ENCODE results near the gene ANKRD44.
A peak's percentile ranks its signal among the peaks of the same experiment; 100 is the strongest.

The ANKRD44 gene

DNA sequence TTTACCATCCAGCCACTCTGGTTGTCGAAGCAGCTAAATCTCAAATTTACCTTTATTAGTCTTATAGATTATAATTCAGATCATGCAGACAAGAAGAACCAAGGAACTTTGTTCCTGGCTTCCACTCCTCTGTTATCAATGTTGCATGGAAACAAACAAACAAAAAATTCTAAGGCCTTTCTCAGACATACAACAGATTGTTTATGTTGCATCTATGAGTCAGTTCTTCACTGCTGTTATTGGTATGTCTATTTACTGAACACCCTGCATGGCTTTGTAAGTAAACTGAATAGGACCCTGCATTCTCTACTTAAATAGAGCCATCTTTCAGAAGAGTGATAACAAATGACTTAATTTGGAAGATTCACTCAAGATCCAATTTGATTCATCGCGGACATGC, 1.6 kb upstream of the ANKRD44 start:
- TF ChIP-seq EZH2 (IDR thresholded peaks at IDR 0.05; ENCODE audit: borderline replicate concordance, low read length): no peak
- TF ChIP-seq, protein P1, sequence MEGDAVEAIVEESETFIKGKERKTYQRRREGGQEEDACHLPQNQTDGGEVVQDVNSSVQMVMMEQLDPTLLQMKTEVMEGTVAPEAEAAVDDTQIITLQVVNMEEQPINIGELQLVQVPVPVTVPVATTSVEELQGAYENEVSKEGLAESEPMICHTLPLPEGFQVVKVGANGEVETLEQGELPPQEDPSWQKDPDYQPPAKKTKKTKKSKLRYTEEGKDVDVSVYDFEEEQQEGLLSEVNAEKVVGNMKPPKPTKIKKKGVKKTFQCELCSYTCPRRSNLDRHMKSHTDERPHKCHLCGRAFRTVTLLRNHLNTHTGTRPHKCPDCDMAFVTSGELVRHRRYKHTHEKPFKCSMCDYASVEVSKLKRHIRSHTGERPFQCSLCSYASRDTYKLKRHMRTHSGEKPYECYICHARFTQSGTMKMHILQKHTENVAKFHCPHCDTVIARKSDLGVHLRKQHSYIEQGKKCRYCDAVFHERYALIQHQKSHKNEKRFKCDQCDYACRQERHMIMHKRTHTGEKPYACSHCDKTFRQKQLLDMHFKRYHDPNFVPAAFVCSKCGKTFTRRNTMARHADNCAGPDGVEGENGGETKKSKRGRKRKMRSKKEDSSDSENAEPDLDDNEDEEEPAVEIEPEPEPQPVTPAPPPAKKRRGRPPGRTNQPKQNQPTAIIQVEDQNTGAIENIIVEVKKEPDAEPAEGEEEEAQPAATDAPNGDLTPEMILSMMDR (IDR thresholded peaks at IDR 0.05; ENCODE audit: low read length): no peak
- peaks cover 41% of the 10 kb centered on the region for H3K4me1 ChIP-seq (ENCODE audit: insufficient read depth, low read length, severe bottlenecking)
- H3F3A ChIP-seq (ENCODE audit: insufficient read depth, low read length): no peaks in the 10 kb centered on the region
- peaks cover 19% of the 10 kb centered on the region for H3K79me2 ChIP-seq (ENCODE audit: insufficient read depth, low read length)
- H3K9me3 ChIP-seq (ENCODE audit: low read length): no peaks in the 10 kb centered on the region
- no peak overlapping the region for H2AFZ ChIP-seq (ENCODE audit: low read length)
- H3K36me3 ChIP-seq (ENCODE audit: insufficient read depth, low read length): no peaks in the 10 kb centered on the region
- H3K9ac ChIP-seq (ENCODE audit: low read length): no peak overlapping the region
- H3K9me2 ChIP-seq (ENCODE audit: low read depth, low read length): no peaks in the 10 kb centered on the region
- peak overlapping the region; percentile 26 for H3K27ac ChIP-seq (ENCODE audit: low read depth, low read length, poor library complexity, severe bottlenecking)
- no peaks in the 10 kb centered on the region for H4K20me1 ChIP-seq (ENCODE audit: insufficient read depth, low read length)
- no peaks in the 10 kb centered on the region for H3K27me3 ChIP-seq (ENCODE audit: insufficient read depth, low read length)
- H3K4me2 ChIP-seq (ENCODE audit: low read length): no peak overlapping the region; the same call in 1 of the 2 replicates
- no peak overlapping the region for H3K4me3 ChIP-seq (ENCODE audit: low read depth, low read length, poor library complexity, severe bottlenecking)

GRCh38 chr2:197311421-197312033, 947 bp upstream of the ANKRD44 start:
- H3K4me3 ChIP-seq (ENCODE audit: low read depth, low read length, poor library complexity, severe bottlenecking): peak overlapping the region; percentile 78
- H3K27ac ChIP-seq (ENCODE audit: low read depth, low read length, poor library complexity, severe bottlenecking): peak overlapping the region; percentile 26
- peak overlapping the region; percentile 65; the same call in 1 of the 2 replicates for H3K9ac ChIP-seq (ENCODE audit: low read length)

DNA sequence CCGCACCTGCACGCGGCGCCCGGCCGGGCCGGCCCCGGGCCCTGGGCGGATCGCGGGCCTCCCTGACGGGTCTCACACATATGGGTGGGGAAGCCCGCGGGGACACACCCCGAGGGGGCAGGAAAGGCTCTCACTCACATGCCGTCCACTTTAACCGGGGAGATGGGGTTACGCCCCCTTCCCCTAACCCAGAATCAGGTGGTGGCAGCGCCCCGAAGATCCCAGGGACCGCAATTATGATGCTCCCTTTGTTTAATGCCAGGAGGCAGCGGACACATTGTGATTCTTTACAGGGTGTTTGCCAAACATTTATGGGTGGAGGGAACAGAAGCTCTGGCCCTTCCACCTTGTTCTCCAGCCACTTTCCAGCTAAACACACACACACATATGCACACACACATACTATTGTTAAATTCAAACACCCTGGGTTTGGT, 424 bp upstream of the ANKRD44 start:
- Histone ChIP-seq H3K4me2 (ENCODE audit: low read length) (peak overlapping the region; percentile 81), H3K36me3 (ENCODE audit: insufficient read depth, low read length) (no peaks in the 10 kb centered on the region), H3K4me1 (ENCODE audit: insufficient read depth, low read length, severe bottlenecking) (peaks cover 53% of the 10 kb centered on the region), H2AFZ (ENCODE audit: low read length) (no peak overlapping the region), H4K20me1 (ENCODE audit: insufficient read depth, low read length) (no peaks in the 10 kb centered on the region), H3K27me3 (ENCODE audit: insufficient read depth, low read length) (no peaks in the 10 kb centered on the region), H3K27ac (ENCODE audit: low read depth, low read length, poor library complexity, severe bottlenecking) (peak overlapping the region; percentile 26), H3K9me2 (ENCODE audit: low read depth, low read length) (no peaks in the 10 kb centered on the region), H3K4me3 (ENCODE audit: low read depth, low read length, poor library complexity, severe bottlenecking) (peak overlapping the region; percentile 78), H3K9ac (ENCODE audit: low read length) (peak overlapping the region; percentile 65; the same call in 1 of the 2 replicates), H3K9me3 (ENCODE audit: low read length) (no peaks in the 10 kb centered on the region), H3K79me2 (ENCODE audit: insufficient read depth, low read length) (peaks cover 31% of the 10 kb centered on the region), H3F3A (ENCODE audit: insufficient read depth, low read length) (no peaks in the 10 kb centered on the region)
- no peak for TF ChIP-seq EZH2 (IDR thresholded peaks at IDR 0.05; ENCODE audit: borderline replicate concordance, low read length)
- TF ChIP-seq, protein P1 (IDR thresholded peaks at IDR 0.05; ENCODE audit: low read length): no peak

More at GRCh38 chr2:197311421-197312033, 947 bp upstream of the ANKRD44 start:
- H3K27me3 ChIP-seq (ENCODE audit: insufficient read depth, low read length): no peaks in the 10 kb centered on the region
- H4K20me1 ChIP-seq (ENCODE audit: insufficient read depth, low read length): no peaks in the 10 kb centered on the region
- no peak overlapping the region for H2AFZ ChIP-seq (ENCODE audit: low read length)
- no peaks in the 10 kb centered on the region for H3K9me2 ChIP-seq (ENCODE audit: low read depth, low read length)
- H3K79me2 ChIP-seq (ENCODE audit: insufficient read depth, low read length): peaks cover 26% of the 10 kb centered on the region
- H3K9me3 ChIP-seq (ENCODE audit: low read length): no peaks in the 10 kb centered on the region
- peak overlapping the region; percentile 81 for H3K4me2 ChIP-seq (ENCODE audit: low read length)
- TF ChIP-seq EZH2 (IDR thresholded peaks at IDR 0.05; ENCODE audit: borderline replicate concordance, low read length): no peak
- TF ChIP-seq, protein P1 (IDR thresholded peaks at IDR 0.05; ENCODE audit: low read length): no peak
- no peaks in the 10 kb centered on the region for H3F3A ChIP-seq (ENCODE audit: insufficient read depth, low read length)
- H3K36me3 ChIP-seq (ENCODE audit: insufficient read depth, low read length): no peaks in the 10 kb centered on the region
- H3K4me1 ChIP-seq (ENCODE audit: insufficient read depth, low read length, severe bottlenecking): peaks cover 48% of the 10 kb centered on the region
